ENCODE data around the gene SEC22A. TPM values are rescaled to one million over a fixed set of nuclear protein-coding genes. Genes with fewer than 3 reads are reported as not detected.

SEC22A gene
- total RNA-seq, 2 donors from 2014 or later = 24.7 to 25.3 TPM

GRCh38 chr3:123294296-123294938 is 92.7 kb downstream of the SEC22A start:
- no peak for TF ChIP-seq CTCF (IDR thresholded peaks at IDR 0.05)
- Histone ChIP-seq H3K4me3 (no peak overlapping the region), H3K36me3 (peaks cover 49% of the 10 kb centered on the region), H3K27ac (no peak overlapping the region), H3K9me3 (no peaks in the 10 kb centered on the region), H3K27me3 (replicated peaks; ENCODE audit: insufficient read depth) (no peaks in the 10 kb centered on the region), H3K4me1 (ENCODE audit: control insufficient read depth in 1 of 2, low read depth in 2 of 2) (no peaks in the 10 kb centered on the region)
- DNase-seq (ENCODE audit: low spot score) (no peak), ATAC-seq (ENCODE audit: insufficient number of reproducible peaks, low FRiP score, low read depth) (no peak)

- Histone ChIP-seq H3K27ac (no peak overlapping the region), H3K27me3 (replicated peaks; ENCODE audit: insufficient read depth) (no peaks in the 10 kb centered on the region), H3K36me3 (peaks cover 48% of the 10 kb centered on the region), H3K4me1 (ENCODE audit: control insufficient read depth in 1 of 2, low read depth in 2 of 2) (no peaks in the 10 kb centered on the region), H3K4me3 (no peak overlapping the region), H3K9me3 (no peaks in the 10 kb centered on the region)
- no peak for DNase-seq (ENCODE audit: low spot score)
- TF ChIP-seq CTCF (IDR thresholded peaks at IDR 0.05) = no peak
- no peak for ATAC-seq (ENCODE audit: insufficient number of reproducible peaks, low FRiP score, low read depth)
These were observed 93.6 kb downstream of the SEC22A start for GRCh38 chr3:123295171-123295900.

- DNase-seq (ENCODE audit: low spot score) (no peak), ATAC-seq (ENCODE audit: insufficient number of reproducible peaks, low FRiP score, low read depth) (no peak)
- Histone ChIP-seq H3K9me3 (no peaks in the 10 kb centered on the region), H3K27me3 (replicated peaks; ENCODE audit: insufficient read depth) (no peaks in the 10 kb centered on the region), H3K4me1 (ENCODE audit: control insufficient read depth in 1 of 2, low read depth in 2 of 2) (no peaks in the 10 kb centered on the region), H3K4me3 (no peak overlapping the region), H3K27ac (no peak overlapping the region), H3K36me3 (peaks cover 47% of the 10 kb centered on the region)
- TF ChIP-seq CTCF (IDR thresholded peaks at IDR 0.05) = no peak
These were observed 94.1 kb downstream of the SEC22A start for GRCh38 chr3:123295901-123296250.

GRCh38 chr3:123296261-123296660 is 94.5 kb downstream of the SEC22A start:
- Histone ChIP-seq H3K27me3 (replicated peaks; ENCODE audit: insufficient read depth) (no peaks in the 10 kb centered on the region), H3K4me1 (ENCODE audit: control insufficient read depth in 1 of 2, low read depth in 2 of 2) (no peaks in the 10 kb centered on the region), H3K36me3 (peaks cover 46% of the 10 kb centered on the region), H3K9me3 (no peaks in the 10 kb centered on the region), H3K4me3 (no peak overlapping the region), H3K27ac (no peak overlapping the region)
- DNase-seq (ENCODE audit: low spot score) (no peak), ATAC-seq (ENCODE audit: insufficient number of reproducible peaks, low FRiP score, low read depth) (no peak)
- no peak for TF ChIP-seq CTCF (IDR thresholded peaks at IDR 0.05)

- DNase-seq (ENCODE audit: low spot score) (no peak), ATAC-seq (ENCODE audit: insufficient number of reproducible peaks, low FRiP score, low read depth) (no peak)
- Histone ChIP-seq H3K4me3 (no peak overlapping the region), H3K36me3 (peaks cover 45% of the 10 kb centered on the region), H3K27ac (no peak overlapping the region), H3K9me3 (no peaks in the 10 kb centered on the region), H3K27me3 (replicated peaks; ENCODE audit: insufficient read depth) (no peaks in the 10 kb centered on the region), H3K4me1 (ENCODE audit: control insufficient read depth in 1 of 2, low read depth in 2 of 2) (no peaks in the 10 kb centered on the region)
- TF ChIP-seq CTCF (IDR thresholded peaks at IDR 0.05) = no peak
These were observed 95.3 kb downstream of the SEC22A start for GRCh38 chr3:123296836-123297626.

All from thoracic aorta (tissue), 2 donors.